ENCODE measurements around the gene DHRS7B.
"Not testable (repeated sequence)": the region's sequence is repeated elsewhere in the genome, so short reads cannot be mapped to it uniquely, and the experiment has no call there.

Gene DHRS7B

DNA sequence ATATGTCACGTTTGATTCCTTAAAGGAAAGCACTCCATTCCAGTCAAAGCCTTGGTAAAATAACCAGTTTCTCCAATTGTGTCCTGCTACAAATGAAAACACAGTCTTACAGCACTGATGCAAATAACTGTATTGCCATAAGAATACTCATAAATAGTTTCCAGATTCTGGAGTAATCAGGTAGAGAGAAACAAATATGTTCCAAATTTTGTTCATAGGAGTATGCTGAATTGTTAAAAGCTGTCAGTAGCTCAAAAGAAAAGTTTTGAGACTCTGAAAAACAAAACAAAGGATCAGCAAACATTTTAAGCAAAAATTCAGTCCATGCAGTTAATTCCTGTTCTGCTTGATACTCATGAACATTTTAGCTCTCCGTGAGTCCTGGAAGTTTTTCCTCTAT, 7.8 kb downstream of the DHRS7B start:
- WGBS, result 88% methylated on average over 2 of the region's 2 CpGs
- Histone ChIP-seq H3K4ac (ENCODE audit: low read depth in 1 of 2, low read length in 2 of 2) (no peak overlapping the region), H3K36me3 (ENCODE audit: control insufficient read depth in 1 of 2, insufficient read depth in 2 of 2, low read depth in 1 of 2, low read length in 2 of 2) (no peaks in the 10 kb centered on the region), H2AK5ac (ENCODE audit: low read length, severe bottlenecking) (no peak overlapping the region), H3K4me2 (ENCODE audit: low read length, poor library complexity, severe bottlenecking) (no peak overlapping the region), H3K27ac (ENCODE audit: low read length, poor library complexity, severe bottlenecking) (no peak overlapping the region), H3K4me3 (ENCODE audit: insufficient read depth in 1 of 2, low read depth in 1 of 2, low read length in 2 of 2) (no peak overlapping the region), H3K9ac (ENCODE audit: low read length) (no peak overlapping the region), H3K18ac (ENCODE audit: low read depth in 1 of 2, low read length in 2 of 2) (no peak overlapping the region), H3K14ac (ENCODE audit: low read length in 2 of 2) (no peak overlapping the region), H2BK5ac (ENCODE audit: low read depth, low read length, poor library complexity, severe bottlenecking) (no peak overlapping the region), H2BK15ac (ENCODE audit: low read depth, poor library complexity, severe bottlenecking) (no peak overlapping the region), H3K27me3 (ENCODE audit: control insufficient read depth in 1 of 2, insufficient read depth in 1 of 2, low read length in 2 of 2) (no peaks in the 10 kb centered on the region), H4K91ac (ENCODE audit: low read length) (no peak overlapping the region), H2BK120ac (ENCODE audit: low read depth, low read length) (no peak overlapping the region), H3K4me1 (ENCODE audit: control insufficient read depth, insufficient read depth, low read depth, low read length) (no peaks in the 10 kb centered on the region), H3K23ac (ENCODE audit: low read length in 2 of 2) (no peak overlapping the region), H2AFZ (ENCODE audit: low read depth, low read length) (no peak overlapping the region), H4K8ac (ENCODE audit: low read length) (no peak overlapping the region), H2BK12ac (ENCODE audit: low read length in 2 of 2) (no peak overlapping the region), H3K79me1 (replicated peaks; ENCODE audit: low read length, poor library complexity, severe bottlenecking) (peaks cover 22% of the 10 kb centered on the region), H3K9me3 (ENCODE audit: control insufficient read depth, low read length) (no peaks in the 10 kb centered on the region)
- DNase-seq, result no peak

DNA sequence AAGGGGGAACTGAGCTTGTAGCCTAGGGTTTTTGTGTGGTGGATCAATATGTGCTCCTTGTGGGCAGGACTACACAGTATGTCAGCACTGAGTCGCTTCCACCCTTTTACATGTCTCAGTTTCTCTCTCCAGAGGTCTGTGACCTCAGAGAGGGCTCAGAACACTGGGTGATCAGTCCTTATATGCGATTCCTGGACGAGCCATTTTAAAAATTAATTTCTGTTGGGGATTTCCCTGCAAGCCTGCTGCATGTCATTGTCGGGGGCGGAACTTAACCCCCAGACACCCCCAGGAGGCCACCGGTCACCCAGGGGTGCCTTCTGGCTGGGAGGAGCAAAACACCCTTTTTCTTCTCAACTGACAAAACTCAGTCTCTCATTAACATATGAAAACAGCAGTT, 14.1 kb downstream of the DHRS7B start:
- Histone ChIP-seq H3K23ac (ENCODE audit: low read length in 2 of 2) (no peak overlapping the region), H2BK12ac (ENCODE audit: low read length in 2 of 2) (no peak overlapping the region), H2AK5ac (ENCODE audit: low read length, severe bottlenecking) (no peak overlapping the region), H3K4me1 (ENCODE audit: control insufficient read depth, insufficient read depth, low read depth, low read length) (no peaks in the 10 kb centered on the region), H3K27ac (ENCODE audit: low read length, poor library complexity, severe bottlenecking) (no peak overlapping the region), H3K4me2 (ENCODE audit: low read length, poor library complexity, severe bottlenecking) (no peak overlapping the region), H3K9me3 (ENCODE audit: control insufficient read depth, low read length) (no peaks in the 10 kb centered on the region), H3K9ac (ENCODE audit: low read length) (no peak overlapping the region), H3K27me3 (ENCODE audit: control insufficient read depth in 1 of 2, insufficient read depth in 1 of 2, low read length in 2 of 2) (no peaks in the 10 kb centered on the region), H3K4ac (ENCODE audit: low read depth in 1 of 2, low read length in 2 of 2) (no peak overlapping the region), H3K79me1 (replicated peaks; ENCODE audit: low read length, poor library complexity, severe bottlenecking) (peaks cover 17% of the 10 kb centered on the region), H2AFZ (ENCODE audit: low read depth, low read length) (no peak overlapping the region), H3K36me3 (ENCODE audit: control insufficient read depth in 1 of 2, insufficient read depth in 2 of 2, low read depth in 1 of 2, low read length in 2 of 2) (no peaks in the 10 kb centered on the region), H2BK120ac (ENCODE audit: low read depth, low read length) (no peak overlapping the region), H3K18ac (ENCODE audit: low read depth in 1 of 2, low read length in 2 of 2) (no peak overlapping the region), H4K91ac (ENCODE audit: low read length) (no peak overlapping the region), H3K4me3 (ENCODE audit: insufficient read depth in 1 of 2, low read depth in 1 of 2, low read length in 2 of 2) (no peak overlapping the region), H2BK5ac (ENCODE audit: low read depth, low read length, poor library complexity, severe bottlenecking) (no peak overlapping the region), H3K14ac (ENCODE audit: low read length in 2 of 2) (no peak overlapping the region), H2BK15ac (ENCODE audit: low read depth, poor library complexity, severe bottlenecking) (no peak overlapping the region), H4K8ac (ENCODE audit: low read length) (no peak overlapping the region)
- 91% methylated on average over 6 of the region's 6 CpGs for WGBS
- no peak for DNase-seq

GRCh38 chr17:21141331-21141730, 14.6 kb downstream of the DHRS7B start:
- no peaks in the 10 kb centered on the region for H3K9me3 ChIP-seq (ENCODE audit: control insufficient read depth, low read length)
- H3K79me1 ChIP-seq (replicated peaks; ENCODE audit: low read length, poor library complexity, severe bottlenecking), result peaks cover 18% of the 10 kb centered on the region
- no peak overlapping the region for H3K14ac ChIP-seq (ENCODE audit: low read length in 2 of 2)
- no peak overlapping the region for H3K4me2 ChIP-seq (ENCODE audit: low read length, poor library complexity, severe bottlenecking)
- 100% methylated on average over 2 of the region's 2 CpGs for WGBS
- no peak for DNase-seq
- H2BK120ac ChIP-seq (ENCODE audit: low read depth, low read length), result no peak overlapping the region
- no peak overlapping the region for H3K4me3 ChIP-seq (ENCODE audit: insufficient read depth in 1 of 2, low read depth in 1 of 2, low read length in 2 of 2)
- no peak overlapping the region for H3K18ac ChIP-seq (ENCODE audit: low read depth in 1 of 2, low read length in 2 of 2)
- no peak overlapping the region for H2BK5ac ChIP-seq (ENCODE audit: low read depth, low read length, poor library complexity, severe bottlenecking)
- no peak overlapping the region for H4K8ac ChIP-seq (ENCODE audit: low read length)
- no peaks in the 10 kb centered on the region for H3K36me3 ChIP-seq (ENCODE audit: control insufficient read depth in 1 of 2, insufficient read depth in 2 of 2, low read depth in 1 of 2, low read length in 2 of 2)
- H3K27ac ChIP-seq (ENCODE audit: low read length, poor library complexity, severe bottlenecking), result no peak overlapping the region
- H2AK5ac ChIP-seq (ENCODE audit: low read length, severe bottlenecking), result no peak overlapping the region
- H2BK15ac ChIP-seq (ENCODE audit: low read depth, poor library complexity, severe bottlenecking), result no peak overlapping the region
- H2BK12ac ChIP-seq (ENCODE audit: low read length in 2 of 2), result no peak overlapping the region
- H3K4me1 ChIP-seq (ENCODE audit: control insufficient read depth, insufficient read depth, low read depth, low read length), result no peaks in the 10 kb centered on the region
- H3K9ac ChIP-seq (ENCODE audit: low read length), result no peak overlapping the region
- H4K91ac ChIP-seq (ENCODE audit: low read length), result no peak overlapping the region
- H3K23ac ChIP-seq (ENCODE audit: low read length in 2 of 2), result no peak overlapping the region
- no peak overlapping the region for H3K4ac ChIP-seq (ENCODE audit: low read depth in 1 of 2, low read length in 2 of 2)
- no peak overlapping the region for H2AFZ ChIP-seq (ENCODE audit: low read depth, low read length)
- H3K27me3 ChIP-seq (ENCODE audit: control insufficient read depth in 1 of 2, insufficient read depth in 1 of 2, low read length in 2 of 2), result no peaks in the 10 kb centered on the region

DNA sequence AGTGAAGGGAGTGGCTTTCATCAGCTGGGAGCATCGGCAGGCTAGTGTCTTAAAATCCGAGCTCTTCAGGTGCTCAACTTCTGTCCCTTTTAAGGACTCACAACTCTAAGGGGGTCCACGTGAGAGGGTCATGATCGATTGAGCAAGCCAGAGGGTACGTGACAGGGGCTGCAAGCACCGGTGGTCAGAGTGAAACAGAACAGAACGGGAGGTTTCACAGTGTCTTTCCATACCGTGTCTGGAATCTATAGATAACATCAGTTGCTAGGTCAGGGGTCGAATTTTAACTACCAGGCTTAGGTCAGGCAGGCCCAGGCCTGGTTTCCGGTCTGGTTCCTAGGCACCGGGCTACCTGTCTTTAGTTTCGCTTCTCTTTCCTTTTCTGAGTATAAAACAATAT, 15.3 kb downstream of the DHRS7B start:
- not testable (repeated sequence) for H2BK120ac ChIP-seq (ENCODE audit: low read depth, low read length); H2BK15ac ChIP-seq (ENCODE audit: low read depth, poor library complexity, severe bottlenecking); H3K36me3 ChIP-seq (ENCODE audit: control insufficient read depth in 1 of 2, insufficient read depth in 2 of 2, low read depth in 1 of 2, low read length in 2 of 2); H3K4me2 ChIP-seq (ENCODE audit: low read length, poor library complexity, severe bottlenecking); H3K23ac ChIP-seq (ENCODE audit: low read length in 2 of 2); H2BK5ac ChIP-seq (ENCODE audit: low read depth, low read length, poor library complexity, severe bottlenecking); H3K4me1 ChIP-seq (ENCODE audit: control insufficient read depth, insufficient read depth, low read depth, low read length); H3K9ac ChIP-seq (ENCODE audit: low read length); DNase-seq; H3K4ac ChIP-seq (ENCODE audit: low read depth in 1 of 2, low read length in 2 of 2); H2AFZ ChIP-seq (ENCODE audit: low read depth, low read length); H3K4me3 ChIP-seq (ENCODE audit: insufficient read depth in 1 of 2, low read depth in 1 of 2, low read length in 2 of 2); H2BK12ac ChIP-seq (ENCODE audit: low read length in 2 of 2); H2AK5ac ChIP-seq (ENCODE audit: low read length, severe bottlenecking); H3K9me3 ChIP-seq (ENCODE audit: control insufficient read depth, low read length); H4K91ac ChIP-seq (ENCODE audit: low read length); H3K18ac ChIP-seq (ENCODE audit: low read depth in 1 of 2, low read length in 2 of 2); H4K8ac ChIP-seq (ENCODE audit: low read length); H3K14ac ChIP-seq (ENCODE audit: low read length in 2 of 2); H3K27ac ChIP-seq (ENCODE audit: low read length, poor library complexity, severe bottlenecking); H3K27me3 ChIP-seq (ENCODE audit: control insufficient read depth in 1 of 2, insufficient read depth in 1 of 2, low read length in 2 of 2)
- WGBS, result 31% methylated on average over 10 of the region's 12 CpGs
- H3K79me1 ChIP-seq (replicated peaks; ENCODE audit: low read length, poor library complexity, severe bottlenecking), result peaks cover 14% of the 10 kb centered on the region

Measured in mesenchymal stem cell (in vitro differentiated cells and primary cell).